HL-60 (cell line): ENCODE data around the gene SERPINA4.

Experiments
- DNase-seq, 2 experiments: peaks; one replicate each; pipeline ENCODE4 v3.0.0-alpha.2; 2010 to 2020; ENCODE audit warnings: low read depth in 1 of 2, low spot score in 1 of 2
- H3K27ac ChIP-seq: fragments of 250-450 bp; sonication (Bioruptor Pico); replicated peaks from 2 replicates; pipeline ENCODE4 v1.5.1; 2020; ENCODE audit warnings: mild to moderate bottlenecking, moderate library complexity
- H3K27me3 ChIP-seq: fragments of 250-450 bp; sonication (Bioruptor Pico); 2 replicates; pipeline ENCODE4 v1.5.1; 2021; ENCODE audit warnings: mild to moderate bottlenecking, moderate library complexity; ENCODE audit not compliant: insufficient read depth, poor library complexity, severe bottlenecking
- H3K4me3 ChIP-seq: replicated peaks from 2 replicates; pipeline ENCODE4 v1.5.1; 2011; ENCODE audit warnings: mild to moderate bottlenecking, control low read depth, low read length; ENCODE audit not compliant: insufficient read depth
- GABPA ChIP-seq: IDR thresholded peaks from 2 replicates; pipeline ENCODE4 v1.6.1; 2012; ENCODE audit warnings: low read depth
- POLR2AphosphoS5 ChIP-seq: IDR thresholded peaks from 2 replicates; pipeline ENCODE4 v1.6.1; 2012; ENCODE audit warnings: low read depth
- SPI1 ChIP-seq: IDR thresholded peaks from 2 replicates; pipeline ENCODE4 v1.6.1; 2012; ENCODE audit warnings: low read depth, mild to moderate bottlenecking, borderline replicate concordance
- TF ChIP-seq, protein P1 (sequence below): IDR thresholded peaks from 2 replicates; pipeline ENCODE4 v1.6.1; 2012; ENCODE audit warnings: low read depth; ENCODE audit not compliant: insufficient replicate concordance
- TF ChIP-seq, protein P2 (sequence below): IDR thresholded peaks from one replicate; pipeline ENCODE4 v1.5.1; 2011; ENCODE audit warnings: low read length, control low read depth, inconsistent platforms; ENCODE audit not compliant: insufficient read depth

SERPINA4 gene

GRCh38 chr14:94612580-94613554 is 51.6 kb downstream of the SERPINA4 start:
- no peak for TF ChIP-seq GABPA
- TF ChIP-seq, protein P1, sequence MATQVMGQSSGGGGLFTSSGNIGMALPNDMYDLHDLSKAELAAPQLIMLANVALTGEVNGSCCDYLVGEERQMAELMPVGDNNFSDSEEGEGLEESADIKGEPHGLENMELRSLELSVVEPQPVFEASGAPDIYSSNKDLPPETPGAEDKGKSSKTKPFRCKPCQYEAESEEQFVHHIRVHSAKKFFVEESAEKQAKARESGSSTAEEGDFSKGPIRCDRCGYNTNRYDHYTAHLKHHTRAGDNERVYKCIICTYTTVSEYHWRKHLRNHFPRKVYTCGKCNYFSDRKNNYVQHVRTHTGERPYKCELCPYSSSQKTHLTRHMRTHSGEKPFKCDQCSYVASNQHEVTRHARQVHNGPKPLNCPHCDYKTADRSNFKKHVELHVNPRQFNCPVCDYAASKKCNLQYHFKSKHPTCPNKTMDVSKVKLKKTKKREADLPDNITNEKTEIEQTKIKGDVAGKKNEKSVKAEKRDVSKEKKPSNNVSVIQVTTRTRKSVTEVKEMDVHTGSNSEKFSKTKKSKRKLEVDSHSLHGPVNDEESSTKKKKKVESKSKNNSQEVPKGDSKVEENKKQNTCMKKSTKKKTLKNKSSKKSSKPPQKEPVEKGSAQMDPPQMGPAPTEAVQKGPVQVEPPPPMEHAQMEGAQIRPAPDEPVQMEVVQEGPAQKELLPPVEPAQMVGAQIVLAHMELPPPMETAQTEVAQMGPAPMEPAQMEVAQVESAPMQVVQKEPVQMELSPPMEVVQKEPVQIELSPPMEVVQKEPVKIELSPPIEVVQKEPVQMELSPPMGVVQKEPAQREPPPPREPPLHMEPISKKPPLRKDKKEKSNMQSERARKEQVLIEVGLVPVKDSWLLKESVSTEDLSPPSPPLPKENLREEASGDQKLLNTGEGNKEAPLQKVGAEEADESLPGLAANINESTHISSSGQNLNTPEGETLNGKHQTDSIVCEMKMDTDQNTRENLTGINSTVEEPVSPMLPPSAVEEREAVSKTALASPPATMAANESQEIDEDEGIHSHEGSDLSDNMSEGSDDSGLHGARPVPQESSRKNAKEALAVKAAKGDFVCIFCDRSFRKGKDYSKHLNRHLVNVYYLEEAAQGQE = no peak
- no peak for TF ChIP-seq POLR2AphosphoS5
- no peak for TF ChIP-seq SPI1
- TF ChIP-seq, protein P2, sequence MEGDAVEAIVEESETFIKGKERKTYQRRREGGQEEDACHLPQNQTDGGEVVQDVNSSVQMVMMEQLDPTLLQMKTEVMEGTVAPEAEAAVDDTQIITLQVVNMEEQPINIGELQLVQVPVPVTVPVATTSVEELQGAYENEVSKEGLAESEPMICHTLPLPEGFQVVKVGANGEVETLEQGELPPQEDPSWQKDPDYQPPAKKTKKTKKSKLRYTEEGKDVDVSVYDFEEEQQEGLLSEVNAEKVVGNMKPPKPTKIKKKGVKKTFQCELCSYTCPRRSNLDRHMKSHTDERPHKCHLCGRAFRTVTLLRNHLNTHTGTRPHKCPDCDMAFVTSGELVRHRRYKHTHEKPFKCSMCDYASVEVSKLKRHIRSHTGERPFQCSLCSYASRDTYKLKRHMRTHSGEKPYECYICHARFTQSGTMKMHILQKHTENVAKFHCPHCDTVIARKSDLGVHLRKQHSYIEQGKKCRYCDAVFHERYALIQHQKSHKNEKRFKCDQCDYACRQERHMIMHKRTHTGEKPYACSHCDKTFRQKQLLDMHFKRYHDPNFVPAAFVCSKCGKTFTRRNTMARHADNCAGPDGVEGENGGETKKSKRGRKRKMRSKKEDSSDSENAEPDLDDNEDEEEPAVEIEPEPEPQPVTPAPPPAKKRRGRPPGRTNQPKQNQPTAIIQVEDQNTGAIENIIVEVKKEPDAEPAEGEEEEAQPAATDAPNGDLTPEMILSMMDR = no peak

GRCh38 chr14:94613720-94614644 is 52.7 kb downstream of the SERPINA4 start:
- Histone ChIP-seq H3K27ac (no peak overlapping the region), H3K27me3 (no peaks in the 10 kb centered on the region), H3K4me3 (no peak overlapping the region)
- DNase-seq = no peak
- no peak for TF ChIP-seq POLR2AphosphoS5
- no peak for TF ChIP-seq SPI1

More at GRCh38 chr14:94612580-94613554, 51.6 kb downstream of the SERPINA4 start:
- DNase-seq = no peak
- Histone ChIP-seq H3K27me3 (no peaks in the 10 kb centered on the region), H3K4me3 (no peak overlapping the region), H3K27ac (no peak overlapping the region)

- DNase-seq = no peak
- H3K27me3 ChIP-seq = no peaks in the 10 kb centered on the region
- H3K4me3 ChIP-seq = no peak overlapping the region
- no peak overlapping the region for H3K27ac ChIP-seq
- TF ChIP-seq SPI1 = no peak
- no peak for TF ChIP-seq GABPA
- TF ChIP-seq, protein P2 = no peak
- TF ChIP-seq, protein P1 = no peak
- no peak for TF ChIP-seq POLR2AphosphoS5
Observed at GRCh38 chr14:94614802-94615201, 53.6 kb downstream of the SERPINA4 start.
